ENCODE measurements around the gene PLA2G4A.

The PLA2G4A gene

GRCh38 chr1:186996816-186997215 is 168.1 kb downstream of the PLA2G4A start:
- CTCF ChIA-PET, result no interaction called here
- POLR2A ChIA-PET (ENCODE audit: low non-redundant PET), result interaction anchor here (0.6 kb wide), 1 partner anchor 10 kb away, joined by 4 read pairs; no protein-coding TSS in a partner anchor
- DNase-seq (ENCODE audit: low spot score), result no peak
- no peak for TF ChIP-seq CTCF (conservative IDR thresholded peaks at IDR 0.05; ENCODE audit: low read depth)
- H3K27ac ChIP-seq, result no peak overlapping the region

- DNase-seq (ENCODE audit: low spot score), result no peak
- POLR2A ChIA-PET (ENCODE audit: low non-redundant PET), result no interaction called here
- no peak overlapping the region for H3K27ac ChIP-seq
- CTCF ChIA-PET, result interaction anchor here (0.5 to 0.6 kb wide), 2 partner anchors 275 to 406 kb away, joined by 3 read pairs; no protein-coding TSS in a partner anchor
- TF ChIP-seq CTCF (conservative IDR thresholded peaks at IDR 0.05; ENCODE audit: low read depth), result no peak
These were observed 169.1 kb downstream of the PLA2G4A start for GRCh38 chr1:186997877-186998276.

GRCh38 chr1:186999506-186999905 is 170.8 kb downstream of the PLA2G4A start:
- no peak overlapping the region for H3K27ac ChIP-seq
- no peak for TF ChIP-seq CTCF (conservative IDR thresholded peaks at IDR 0.05; ENCODE audit: low read depth)
- CTCF ChIA-PET, result no interaction called here
- POLR2A ChIA-PET (ENCODE audit: low non-redundant PET), result no interaction called here
- DNase-seq (ENCODE audit: low spot score), result no peak

GRCh38 chr1:187001198-187001889 is 172.6 kb downstream of the PLA2G4A start:
- H3K27ac ChIP-seq, result no peak overlapping the region
- ChIA-PET CTCF (no interaction called here), POLR2A (ENCODE audit: low non-redundant PET) (no interaction called here)
- DNase-seq (ENCODE audit: low spot score), result peak; percentile 76
- no peak for TF ChIP-seq CTCF (conservative IDR thresholded peaks at IDR 0.05; ENCODE audit: low read depth)

- ChIA-PET CTCF (interaction anchor here (0.6 kb wide), 1 partner anchor 30 kb away, joined by 3 read pairs; no protein-coding TSS in a partner anchor), POLR2A (ENCODE audit: low non-redundant PET) (no interaction called here)
- H3K27ac ChIP-seq, result no peak overlapping the region
- no peak for DNase-seq (ENCODE audit: low spot score)
- TF ChIP-seq CTCF (conservative IDR thresholded peaks at IDR 0.05; ENCODE audit: low read depth), result no peak
These were observed 174.6 kb downstream of the PLA2G4A start for GRCh38 chr1:187003353-187003752.

- TF ChIP-seq CTCF (conservative IDR thresholded peaks at IDR 0.05; ENCODE audit: low read depth), result no peak
- POLR2A ChIA-PET (ENCODE audit: low non-redundant PET), result interaction anchor here (0.6 kb wide), 1 partner anchor 10 kb away, joined by 4 read pairs; no protein-coding TSS in a partner anchor
- CTCF ChIA-PET, result interaction anchor here (1.1 kb wide), 1 partner anchor 9 kb away, joined by 3 read pairs; no protein-coding TSS in a partner anchor
- no peak overlapping the region for H3K27ac ChIP-seq
- no peak for DNase-seq (ENCODE audit: low spot score)
These were observed 178.1 kb downstream of the PLA2G4A start for GRCh38 chr1:187006896-187007295.
